Colonic mucosa (tissue), 4 donors: ENCODE measurements around the gene MGST2. TPM values are rescaled to one million over a fixed set of nuclear protein-coding genes. Genes with fewer than 3 reads are reported as not detected.

Experiments
- DNase-seq: peaks from one replicate; pipeline ENCODE4 v3.0.0-alpha.2; 2020
- H3K27ac ChIP-seq: fragments of 200-600 bp; one replicate; pipeline ENCODE4 v1.8.0; 2021
- H3K27me3 ChIP-seq: fragments of 200-600 bp; one replicate; pipeline ENCODE4 v1.8.0; 2021
- H3K36me3 ChIP-seq: fragments of 200-600 bp; one replicate; pipeline ENCODE4 v1.8.0; 2021
- H3K4me1 ChIP-seq: fragments of 200-600 bp; one replicate; pipeline ENCODE4 v1.8.0; 2021; ENCODE audit warnings: mild to moderate bottlenecking
- H3K4me3 ChIP-seq: fragments of 200-600 bp; one replicate; pipeline ENCODE4 v1.8.0; 2021
- H3K9ac ChIP-seq, 2 donors: one replicate each; pipeline ENCODE4 v1.7.0; 2013; ENCODE audit warnings: control low read depth in 2 of 2, low read depth in 2 of 2, low read length in 2 of 2
- H3K9me3 ChIP-seq: fragments of 200-600 bp; one replicate; pipeline ENCODE4 v1.8.0; 2021
- intact Hi-C: fragments of 100-400 bp; cut with DNase I; formaldehyde crosslinking; loops from one replicate; pipeline ENCODE4 v1.14.1; 2022
- total RNA-seq, 2 donors: library from RNA; stranded (reverse); fragmentation: NEBNext Ultra II Directional in 1 of 2; extraction: Animal tissue kit (Norgen Biotek cat#: 25700) in 1 of 2; gene quantifications; one replicate each; pipeline ENCODE4 v1.2.1, GENCODE V29; 2021
- TF ChIP-seq, protein P1 (sequence below): fragments of 200-600 bp; IDR thresholded peaks from one replicate; pipeline ENCODE4 v1.8.0; 2022; ENCODE audit warnings: antibody characterized with exemption, mild to moderate bottlenecking
- donor health status: healthy.
- donor health status: DM: no; HTN: no; CAD: no.
- donor health status: DM: no; HTN: no; CAD: no.

Gene MGST2
- total RNA-seq, 2 donors from 2014 or later = 105 to 157 TPM

DNA sequence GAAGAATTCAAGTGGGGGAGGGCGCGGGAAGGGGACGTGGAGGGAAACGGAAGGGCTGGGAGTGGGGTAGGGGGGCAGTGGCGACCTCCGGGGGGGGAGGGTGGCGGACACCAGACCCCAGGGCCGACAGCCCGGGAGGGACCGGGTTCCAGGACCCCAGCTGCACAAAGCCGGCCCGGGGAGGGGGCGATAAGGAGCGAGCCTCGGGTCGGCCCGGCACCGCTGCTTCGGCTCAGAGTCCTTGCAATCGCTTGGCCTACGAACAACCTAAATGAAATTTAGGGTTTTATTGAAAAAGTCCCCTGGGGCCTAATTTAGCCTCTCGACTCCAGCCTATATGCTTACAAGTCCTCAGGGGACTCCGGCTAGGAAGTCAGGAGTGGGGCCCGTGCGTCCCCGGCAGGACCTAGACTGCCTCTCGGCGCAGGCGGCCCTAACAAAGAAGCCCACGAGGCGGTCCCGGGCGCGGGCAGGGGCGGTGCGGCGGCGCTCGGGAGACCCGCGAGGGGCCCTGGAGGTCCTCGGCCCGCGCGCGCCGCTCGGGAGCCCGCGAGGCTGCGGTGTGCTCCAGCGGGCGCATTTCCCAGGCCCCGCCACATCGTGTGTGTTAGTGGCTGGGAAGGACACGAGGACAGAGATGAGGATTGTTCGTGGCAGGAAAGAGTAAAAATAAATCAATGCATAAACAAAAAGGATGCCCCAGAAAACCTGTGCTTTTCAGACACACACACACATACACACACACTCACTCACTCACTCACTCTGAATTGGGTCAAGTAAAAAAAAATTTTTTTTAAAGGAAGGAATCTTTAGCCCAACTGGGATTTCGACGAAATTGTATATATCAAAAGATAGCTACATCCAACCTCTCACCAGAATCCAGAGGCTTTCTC is 70.0 kb downstream of the MGST2 start:
- H3K9me3 ChIP-seq = no peaks in the 10 kb centered on the region
- H3K4me1 ChIP-seq = no peaks in the 10 kb centered on the region
- intact Hi-C loops = loop anchor here (5.0 to 10.0 kb wide), 3 partner anchors 417 to 589 kb away; partner anchors contain the start of gene MAML3
- no peaks in the 10 kb centered on the region for H3K36me3 ChIP-seq
- DNase-seq = no peak
- H3K9ac ChIP-seq = no peak overlapping the region
- no peaks in the 10 kb centered on the region for H3K27me3 ChIP-seq
- H3K4me3 ChIP-seq = peak overlapping the region; percentile 33
- TF ChIP-seq, protein P1, sequence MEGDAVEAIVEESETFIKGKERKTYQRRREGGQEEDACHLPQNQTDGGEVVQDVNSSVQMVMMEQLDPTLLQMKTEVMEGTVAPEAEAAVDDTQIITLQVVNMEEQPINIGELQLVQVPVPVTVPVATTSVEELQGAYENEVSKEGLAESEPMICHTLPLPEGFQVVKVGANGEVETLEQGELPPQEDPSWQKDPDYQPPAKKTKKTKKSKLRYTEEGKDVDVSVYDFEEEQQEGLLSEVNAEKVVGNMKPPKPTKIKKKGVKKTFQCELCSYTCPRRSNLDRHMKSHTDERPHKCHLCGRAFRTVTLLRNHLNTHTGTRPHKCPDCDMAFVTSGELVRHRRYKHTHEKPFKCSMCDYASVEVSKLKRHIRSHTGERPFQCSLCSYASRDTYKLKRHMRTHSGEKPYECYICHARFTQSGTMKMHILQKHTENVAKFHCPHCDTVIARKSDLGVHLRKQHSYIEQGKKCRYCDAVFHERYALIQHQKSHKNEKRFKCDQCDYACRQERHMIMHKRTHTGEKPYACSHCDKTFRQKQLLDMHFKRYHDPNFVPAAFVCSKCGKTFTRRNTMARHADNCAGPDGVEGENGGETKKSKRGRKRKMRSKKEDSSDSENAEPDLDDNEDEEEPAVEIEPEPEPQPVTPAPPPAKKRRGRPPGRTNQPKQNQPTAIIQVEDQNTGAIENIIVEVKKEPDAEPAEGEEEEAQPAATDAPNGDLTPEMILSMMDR = no peak
- H3K27ac ChIP-seq = no peak overlapping the region

DNA sequence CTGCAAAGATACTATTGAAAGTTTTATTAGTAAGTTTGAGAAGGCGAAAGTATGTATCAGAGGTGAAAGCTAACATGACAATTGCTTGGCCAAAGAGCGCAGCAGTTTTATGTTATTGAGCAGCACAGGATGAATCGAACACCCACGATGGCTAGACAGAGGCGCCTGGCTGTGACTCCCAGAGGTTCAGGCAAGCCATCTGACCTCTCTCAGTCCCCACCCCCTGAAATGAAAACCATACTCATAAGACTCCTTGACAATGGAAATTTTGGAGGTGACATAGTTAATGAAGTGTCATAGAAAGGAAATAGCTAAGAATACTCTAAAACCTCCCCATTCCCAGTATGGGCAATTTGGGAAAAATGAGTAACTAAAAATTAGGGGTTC is 70.6 kb downstream of the MGST2 start:
- TF ChIP-seq, protein P1 = no peak
- DNase-seq = no peak
- Histone ChIP-seq H3K27ac (no peak overlapping the region), H3K4me1 (no peaks in the 10 kb centered on the region), H3K9me3 (no peaks in the 10 kb centered on the region), H3K27me3 (no peaks in the 10 kb centered on the region), H3K4me3 (no peak overlapping the region), H3K9ac (no peak overlapping the region), H3K36me3 (no peaks in the 10 kb centered on the region)
- intact Hi-C loops = loop anchor here (5.0 to 10.0 kb wide), 3 partner anchors 416 to 589 kb away; partner anchors contain the start of gene MAML3

DNA sequence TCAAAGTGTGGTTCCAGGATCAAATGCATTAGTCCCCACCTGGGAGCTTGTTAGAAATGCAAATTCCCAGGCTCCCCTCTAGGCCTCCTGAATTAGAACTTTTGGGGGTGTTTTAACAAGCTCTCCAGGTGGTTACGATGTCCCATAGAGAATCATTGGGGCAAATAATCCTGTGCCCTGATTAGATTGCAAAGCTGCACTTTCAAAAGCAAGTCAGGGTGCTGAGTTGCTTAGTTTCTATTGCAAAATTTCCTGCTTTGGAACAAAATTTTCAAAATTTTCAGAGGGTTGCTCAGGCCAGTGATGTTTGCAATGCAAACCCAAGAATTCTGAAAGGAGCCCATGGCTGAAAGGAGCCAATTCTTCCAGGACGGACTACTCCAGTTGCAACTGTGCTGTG is 71.0 kb downstream of the MGST2 start:
- intact Hi-C loops = loop anchor here (5.0 to 10.0 kb wide), 3 partner anchors 416 to 588 kb away; partner anchors contain the start of gene MAML3
- no peak overlapping the region for H3K27ac ChIP-seq
- no peaks in the 10 kb centered on the region for H3K27me3 ChIP-seq
- DNase-seq = no peak
- no peaks in the 10 kb centered on the region for H3K9me3 ChIP-seq
- TF ChIP-seq, protein P1 = no peak
- no peak overlapping the region for H3K4me3 ChIP-seq
- H3K4me1 ChIP-seq = no peaks in the 10 kb centered on the region
- H3K9ac ChIP-seq = no peak overlapping the region
- no peaks in the 10 kb centered on the region for H3K36me3 ChIP-seq

DNA sequence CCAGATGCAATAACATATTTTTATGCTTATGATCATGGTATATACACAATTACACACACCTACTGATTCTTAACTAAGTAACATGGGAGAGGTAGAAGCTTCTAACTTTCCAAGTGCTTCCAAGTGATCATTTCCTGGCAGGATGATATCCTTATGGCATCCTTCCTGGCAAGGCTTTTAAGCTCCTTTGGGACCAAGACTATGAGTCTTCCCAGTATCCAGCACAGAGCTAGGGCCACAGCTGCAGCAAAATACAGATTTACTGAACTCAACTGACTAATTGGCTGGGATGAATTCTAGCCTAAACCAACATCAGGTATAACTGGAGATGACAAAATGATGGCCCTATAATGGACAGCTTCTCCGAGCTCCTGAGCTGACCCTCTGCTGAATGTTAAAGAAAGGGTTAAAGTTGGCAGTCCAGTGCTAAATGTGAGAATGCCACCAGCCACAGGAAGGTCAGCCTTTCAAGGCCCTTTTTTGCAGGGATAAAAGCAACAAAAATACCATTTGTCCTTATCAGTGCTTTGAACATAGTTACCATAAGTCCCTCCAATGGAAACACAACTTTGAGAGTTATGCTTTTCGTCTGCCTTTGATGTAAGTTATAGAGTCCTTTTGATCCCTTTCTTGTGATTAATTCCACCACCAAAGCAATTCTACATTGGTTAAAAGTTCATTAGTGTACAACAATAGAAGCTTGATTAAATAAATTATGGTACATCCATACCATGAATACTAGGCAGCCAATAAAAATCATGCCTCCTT is 73.4 kb downstream of the MGST2 start:
- H3K27ac ChIP-seq = no peak overlapping the region
- DNase-seq = no peak
- H3K27me3 ChIP-seq = no peaks in the 10 kb centered on the region
- TF ChIP-seq, protein P1 = no peak
- H3K4me1 ChIP-seq = no peaks in the 10 kb centered on the region
- H3K36me3 ChIP-seq = no peaks in the 10 kb centered on the region
- H3K9me3 ChIP-seq = no peaks in the 10 kb centered on the region
- H3K4me3 ChIP-seq = no peak overlapping the region
- intact Hi-C loops = loop anchor here (5.0 to 10.0 kb wide), 3 partner anchors 413 to 586 kb away; partner anchors contain the start of gene MAML3
- no peak overlapping the region for H3K9ac ChIP-seq

DNA sequence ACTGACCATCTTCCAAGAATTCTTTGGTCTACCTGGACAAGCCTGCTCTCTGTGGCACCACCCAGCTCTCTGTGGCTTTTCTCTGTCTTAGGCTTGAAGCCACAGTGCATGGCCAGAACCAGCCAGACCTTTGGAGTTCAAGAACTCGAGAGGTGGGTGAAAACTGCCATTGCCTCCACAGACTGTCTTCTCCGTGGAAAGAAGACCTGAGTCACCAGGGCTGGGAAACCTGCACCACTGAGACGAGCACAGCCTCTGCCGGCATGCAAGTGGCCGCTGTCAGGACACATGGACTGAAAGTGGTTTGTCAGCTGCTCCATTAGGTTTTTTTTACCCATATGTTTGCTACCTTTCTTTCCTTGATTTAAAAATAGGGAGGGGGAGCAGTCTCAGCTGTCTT is 74.5 kb downstream of the MGST2 start:
- no peak overlapping the region for H3K4me3 ChIP-seq

More for the DNA sequence above, 74.5 kb downstream of the MGST2 start:
- H3K9me3 ChIP-seq = no peaks in the 10 kb centered on the region
- no peaks in the 10 kb centered on the region for H3K4me1 ChIP-seq
- no peak overlapping the region for H3K27ac ChIP-seq
- no peaks in the 10 kb centered on the region for H3K36me3 ChIP-seq
- H3K9ac ChIP-seq = no peak overlapping the region
- H3K27me3 ChIP-seq = no peaks in the 10 kb centered on the region
- TF ChIP-seq, protein P1 = no peak
- intact Hi-C loops = loop anchor here (10.0 kb wide), 1 partner anchor 265 kb away; no protein-coding TSS in a partner anchor
- no peak for DNase-seq
